CD14-positive monocyte (primary cell): ENCODE data around the gene SGK1. TPM values are rescaled to one million over a fixed set of nuclear protein-coding genes. Genes with fewer than 3 reads are reported as not detected.

Source experiments
- DNase-seq, 3 donors: peaks; one replicate each; pipeline ENCODE4 v3.0.0-alpha.2; 2011 to 2022
- H2AFZ ChIP-seq: 2 replicates; pipeline ENCODE4 v1.6.0; 2012; ENCODE audit warnings: mild to moderate bottlenecking, low read depth, low read length, inconsistent platforms; ENCODE audit not compliant: insufficient read depth, poor library complexity, severe bottlenecking
- H3K27ac ChIP-seq, 2 donors: 1 replicate in 1 of 2; 2 replicates in 1 of 2; pipeline ENCODE4 v1.5.1; 2012 to 2013; ENCODE audit warnings: low read length in 2 of 2, control low read depth in 1 of 2, inconsistent platforms in 1 of 2, low read depth in 1 of 2, mild to moderate bottlenecking in 1 of 2
- H3K27me3 ChIP-seq, 2 donors: one replicate each; pipeline versions ENCODE4 v1.6.0 to v1.6.1; 2011 to 2013; ENCODE audit warnings: low read length in 2 of 2; ENCODE audit not compliant: control insufficient read depth in 2 of 2, insufficient read depth in 2 of 2
- H3K36me3 ChIP-seq, 2 donors: replicated peaks in 1 of 2; 1 replicate in 1 of 2; 2 replicates in 1 of 2; pipeline versions ENCODE4 v1.5.1 to v1.6.1; 2012 to 2013; ENCODE audit warnings: low read length in 2 of 2, control low read depth in 1 of 2, inconsistent platforms in 1 of 2, mild to moderate bottlenecking in 1 of 2; ENCODE audit not compliant: insufficient read depth in 2 of 2, control insufficient read depth in 1 of 2
- H3K4me1 ChIP-seq, 2 donors: 1 replicate in 1 of 2; 2 replicates in 1 of 2; pipeline versions ENCODE4 v1.5.1 to v1.6.1; 2012 to 2013; ENCODE audit warnings: low read length in 2 of 2, control low read depth in 1 of 2, inconsistent platforms in 1 of 2, mild to moderate bottlenecking in 1 of 2, moderate library complexity in 1 of 2; ENCODE audit not compliant: insufficient read depth in 2 of 2, control insufficient read depth in 1 of 2
- H3K4me2 ChIP-seq: replicated peaks from 2 replicates; pipeline ENCODE3; 2012; ENCODE audit warnings: low read length, moderate library complexity, mild to moderate bottlenecking; ENCODE audit not compliant: poor library complexity, severe bottlenecking; ENCODE audit errors: extremely low read depth
- H3K4me3 ChIP-seq, 3 experiments: fragments of 200-600 bp in 1 of 3; sonication (generic) in 1 of 3; replicated peaks in 1 of 3; 1 replicate in 2 of 3; 2 replicates in 1 of 3; pipeline ENCODE4 v1.5.1; 2011 to 2013; ENCODE audit warnings: low read length in 3 of 3, mild to moderate bottlenecking in 3 of 3, control low read depth in 2 of 3, low read depth in 2 of 3, inconsistent platforms in 1 of 3, moderate library complexity in 1 of 3
- H3K79me2 ChIP-seq: 2 replicates; pipeline ENCODE4 v1.6.0; 2012; ENCODE audit warnings: mild to moderate bottlenecking, control low read depth, inconsistent platforms, low read length, moderate library complexity; ENCODE audit not compliant: insufficient read depth
- H3K9ac ChIP-seq: 2 replicates; pipeline ENCODE4 v1.6.0; 2017; ENCODE audit warnings: low read length, mild to moderate bottlenecking; ENCODE audit not compliant: insufficient read depth, poor library complexity, severe bottlenecking
- H3K9me3 ChIP-seq, 2 donors: replicated peaks in 1 of 2; 1 replicate in 1 of 2; 2 replicates in 1 of 2; pipeline versions ENCODE4 v1.5.1 to v1.6.1; 2012 to 2013; ENCODE audit warnings: low read length in 2 of 2, control low read depth in 1 of 2; ENCODE audit not compliant: control insufficient read depth in 1 of 2, insufficient read depth in 1 of 2
- H4K20me1 ChIP-seq: 2 replicates; pipeline ENCODE4 v1.6.0; 2012; ENCODE audit warnings: mild to moderate bottlenecking, low read length, control low read depth, moderate library complexity; ENCODE audit not compliant: insufficient read depth
- H3K27ac Mint-ChIP-seq, 7 donors: one replicate each; pipeline ENCODE4 v1.8.0; 2020; ENCODE audit warnings: mild to moderate bottlenecking in 7 of 7, mixed read lengths in 7 of 7, moderate library complexity in 6 of 7, inconsistent platforms in 2 of 7
- H3K27me3 Mint-ChIP-seq, 3 donors: one replicate each; pipeline ENCODE4 v1.8.0; 2021 to 2022; ENCODE audit warnings: low read depth in 3 of 3, mild to moderate bottlenecking in 3 of 3, mixed read lengths in 3 of 3, moderate library complexity in 3 of 3, inconsistent platforms in 1 of 3
- H3K36me3 Mint-ChIP-seq, 2 donors: one replicate each; pipeline ENCODE4 v1.8.0; 2020; ENCODE audit warnings: mixed read lengths in 2 of 2, inconsistent platforms in 1 of 2, mild to moderate bottlenecking in 1 of 2
- H3K4me1 Mint-ChIP-seq: one replicate; pipeline ENCODE4 v1.8.0; 2020; ENCODE audit warnings: mild to moderate bottlenecking, mixed read lengths
- H3K4me3 Mint-ChIP-seq, 2 donors: one replicate each; pipeline ENCODE4 v1.8.0; 2020; ENCODE audit warnings: mild to moderate bottlenecking in 2 of 2, mixed read lengths in 2 of 2, moderate library complexity in 1 of 2
- H3K9me3 Mint-ChIP-seq, 7 donors: one replicate each; pipeline ENCODE4 v1.8.0; 2020 to 2022; ENCODE audit warnings: mixed read lengths in 7 of 7, mild to moderate bottlenecking in 6 of 7, moderate library complexity in 6 of 7, inconsistent platforms in 2 of 7
- CTCF ChIP-seq: fragments of 200-600 bp; IDR thresholded peaks from one replicate; pipeline ENCODE4 v1.8.0; 2022; ENCODE audit warnings: antibody characterized with exemption, mild to moderate bottlenecking
- WGBS: methylation state at CpG from one replicate; pipeline ENCODE4 v1.1.5; 2013; ENCODE audit warnings: missing lambda C conversion rate; ENCODE audit not compliant: insufficient coverage; 5-methylcytosine and 5-hydroxymethylcytosine counted together
- intact Hi-C, 2 donors: fragments of 100-400 bp; cut with micrococcal nuclease; formaldehyde crosslinking; loops; one replicate each; pipeline versions ENCODE4 v1.15.0 to v1.15.1; 2023
- polyA plus RNA-seq, 3 donors: library from polyadenylated mRNA; depleted of rRNA in 1 of 3; unstranded in 2 of 3; stranded (reverse) in 1 of 3; fragments of 300-500 nt in 2 of 3; fragments of >200 nt in 1 of 3; fragmentation: Illumina TruSeq in 2 of 3; gene quantifications; 1 replicate in 2 of 3; 2 replicates in 1 of 3; pipeline ENCODE4 v1.2.3, GENCODE V29; 2012 to 2021

SGK1 gene
- polyA plus RNA-seq, 3 donors, result 373 to 419 (median 407) TPM

DNA sequence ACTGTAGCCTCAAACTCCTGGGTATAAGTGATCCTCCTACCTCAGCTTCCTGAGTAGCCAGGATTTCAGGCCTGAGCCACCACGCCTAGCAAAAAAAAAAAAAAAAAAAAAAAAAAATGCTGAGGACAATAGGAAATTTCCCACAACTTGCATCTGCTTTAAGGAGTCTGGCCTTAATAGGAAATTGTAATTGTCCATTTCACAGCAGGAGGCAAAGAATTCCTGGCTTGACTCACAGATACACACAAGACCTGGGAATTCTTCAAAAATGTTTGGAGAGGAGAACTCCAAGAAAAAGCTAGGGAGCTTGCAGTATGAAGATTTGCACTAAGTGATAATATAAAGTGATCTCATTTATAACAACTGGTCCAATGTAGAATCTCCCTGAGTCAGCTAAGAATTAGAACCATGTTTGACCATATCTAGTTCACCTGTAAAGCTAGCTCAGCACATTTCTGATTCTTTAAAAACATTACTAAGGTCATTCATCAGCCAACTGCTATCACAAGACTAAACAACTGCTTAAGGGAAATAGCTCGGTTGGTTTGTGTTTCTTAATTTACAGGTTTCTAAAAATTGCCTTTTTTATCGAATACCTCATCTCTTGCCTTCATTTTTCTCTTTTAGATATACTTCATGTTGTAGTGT, 185.3 kb downstream of the SGK1 start:
- no peaks in the 10 kb centered on the region for H3K36me3 ChIP-seq
- Mint-ChIP-seq H3K27ac (no peak overlapping the region), H3K4me3 (no peak overlapping the region), H3K4me1 (no peaks in the 10 kb centered on the region), H3K36me3 (no peaks in the 10 kb centered on the region), H3K9me3 (peaks cover 4 to 15% (median 14%) of the 10 kb centered on the region in 7 donors), H3K27me3 (peaks cover 0 to 2% (median 2%) of the 10 kb centered on the region in 3 donors)
- no peaks in the 10 kb centered on the region for H3K4me1 ChIP-seq
- no peaks in the 10 kb centered on the region for H3K79me2 ChIP-seq
- H3K4me2 ChIP-seq, result no peak overlapping the region
- no peak overlapping the region for H3K9ac ChIP-seq
- no peak for TF ChIP-seq CTCF
- H3K27ac ChIP-seq, result no peak overlapping the region
- no peak overlapping the region for H2AFZ ChIP-seq
- H3K9me3 ChIP-seq, result peaks cover 8 to 12% of the 10 kb centered on the region in 2 donors
- no CpG with 5 or more reads among the region's 3 CpGs for WGBS
- H3K27me3 ChIP-seq, result no peaks in the 10 kb centered on the region
- no peak overlapping the region for H3K4me3 ChIP-seq
- H4K20me1 ChIP-seq, result no peaks in the 10 kb centered on the region
- DNase-seq, result no peak
- intact Hi-C loops, result no loop called here

GRCh38 chr6:134131530-134132139, 186.3 kb downstream of the SGK1 start:
- DNase-seq, result no peak
- Histone ChIP-seq H4K20me1 (no peaks in the 10 kb centered on the region), H3K4me3 (no peak overlapping the region), H3K9ac (no peak overlapping the region), H3K27me3 (no peaks in the 10 kb centered on the region), H3K4me2 (no peak overlapping the region), H2AFZ (no peak overlapping the region), H3K27ac (no peak overlapping the region), H3K79me2 (no peaks in the 10 kb centered on the region), H3K4me1 (no peaks in the 10 kb centered on the region), H3K36me3 (no peaks in the 10 kb centered on the region), H3K9me3 (peaks cover 8 to 12% of the 10 kb centered on the region in 2 donors)
- intact Hi-C loops, result no loop called here
- Mint-ChIP-seq H3K27me3 (peaks cover 0 to 2% (median 0%) of the 10 kb centered on the region in 3 donors), H3K9me3 (peaks cover 4 to 15% (median 14%) of the 10 kb centered on the region in 7 donors), H3K36me3 (no peaks in the 10 kb centered on the region), H3K4me3 (no peak overlapping the region), H3K4me1 (no peaks in the 10 kb centered on the region), H3K27ac (no peak overlapping the region)
- 100% methylated on average over 1 of the region's 4 CpGs for WGBS
- no peak for TF ChIP-seq CTCF
